ENCODE measurements around the gene ABCA5.

Gene ABCA5

GRCh38 chr17:69344939-69345338 is 18.0 kb upstream of the ABCA5 start:
- DNase-seq (ENCODE audit: low spot score) = no peak
- TF ChIP-seq, protein P1, sequence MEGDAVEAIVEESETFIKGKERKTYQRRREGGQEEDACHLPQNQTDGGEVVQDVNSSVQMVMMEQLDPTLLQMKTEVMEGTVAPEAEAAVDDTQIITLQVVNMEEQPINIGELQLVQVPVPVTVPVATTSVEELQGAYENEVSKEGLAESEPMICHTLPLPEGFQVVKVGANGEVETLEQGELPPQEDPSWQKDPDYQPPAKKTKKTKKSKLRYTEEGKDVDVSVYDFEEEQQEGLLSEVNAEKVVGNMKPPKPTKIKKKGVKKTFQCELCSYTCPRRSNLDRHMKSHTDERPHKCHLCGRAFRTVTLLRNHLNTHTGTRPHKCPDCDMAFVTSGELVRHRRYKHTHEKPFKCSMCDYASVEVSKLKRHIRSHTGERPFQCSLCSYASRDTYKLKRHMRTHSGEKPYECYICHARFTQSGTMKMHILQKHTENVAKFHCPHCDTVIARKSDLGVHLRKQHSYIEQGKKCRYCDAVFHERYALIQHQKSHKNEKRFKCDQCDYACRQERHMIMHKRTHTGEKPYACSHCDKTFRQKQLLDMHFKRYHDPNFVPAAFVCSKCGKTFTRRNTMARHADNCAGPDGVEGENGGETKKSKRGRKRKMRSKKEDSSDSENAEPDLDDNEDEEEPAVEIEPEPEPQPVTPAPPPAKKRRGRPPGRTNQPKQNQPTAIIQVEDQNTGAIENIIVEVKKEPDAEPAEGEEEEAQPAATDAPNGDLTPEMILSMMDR (IDR thresholded peaks at IDR 0.05; ENCODE audit: extremely low read depth, insufficient read depth, missing control alignments) = no peak
- in situ Hi-C loops (cut with MboI; ENCODE audit: low pct_unique_long_range_greater_than_20kb, low sequenced_read_pairs, unreplicated experiment) = loop anchor here (25.0 kb wide), 1 partner anchor 167 kb away; no protein-coding TSS in a partner anchor

GRCh38 chr17:69342896-69343644 is 16.1 kb upstream of the ABCA5 start:
- in situ Hi-C loops (cut with MboI; ENCODE audit: low pct_unique_long_range_greater_than_20kb, low sequenced_read_pairs, unreplicated experiment) = loop anchor here (25.0 kb wide), 1 partner anchor 169 kb away; no protein-coding TSS in a partner anchor
- TF ChIP-seq, protein P1 (IDR thresholded peaks at IDR 0.05; ENCODE audit: extremely low read depth, insufficient read depth, missing control alignments) = no peak
- DNase-seq (ENCODE audit: low spot score) = no peak

- TF ChIP-seq, protein P1 (IDR thresholded peaks at IDR 0.05; ENCODE audit: extremely low read depth, insufficient read depth, missing control alignments) = no peak
- in situ Hi-C loops (cut with MboI; ENCODE audit: low pct_unique_long_range_greater_than_20kb, low sequenced_read_pairs, unreplicated experiment) = loop anchor here (25.0 kb wide), 1 partner anchor 172 kb away; no protein-coding TSS in a partner anchor
- DNase-seq (ENCODE audit: low spot score) = no peak
These were observed 13.0 kb upstream of the ABCA5 start for GRCh38 chr17:69339937-69340336.

DNA sequence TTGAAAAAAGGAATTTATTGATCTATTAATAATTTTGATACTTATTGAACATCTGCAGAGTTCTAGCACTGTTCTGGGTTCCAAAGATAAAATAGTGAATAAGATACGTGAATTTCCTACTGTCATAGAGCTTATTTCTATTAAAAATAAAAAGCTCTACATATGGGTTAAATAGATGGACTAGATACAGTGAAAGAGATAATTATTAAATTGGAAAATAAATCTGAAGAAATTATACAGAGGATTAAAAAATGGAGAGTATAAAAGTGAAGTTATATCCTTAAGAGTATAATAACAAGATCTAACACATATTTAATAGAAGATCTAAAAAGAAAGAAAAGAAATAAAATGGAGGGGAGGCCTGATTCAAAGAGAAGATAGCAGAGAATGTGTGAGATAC is 10.1 kb upstream of the ABCA5 start:
- TF ChIP-seq, protein P1 (IDR thresholded peaks at IDR 0.05; ENCODE audit: extremely low read depth, insufficient read depth, missing control alignments) = no peak
- in situ Hi-C loops (cut with MboI; ENCODE audit: low pct_unique_long_range_greater_than_20kb, low sequenced_read_pairs, unreplicated experiment) = loop anchor here (25.0 kb wide), 1 partner anchor 175 kb away; no protein-coding TSS in a partner anchor
- no peak for DNase-seq (ENCODE audit: low spot score)

DNA sequence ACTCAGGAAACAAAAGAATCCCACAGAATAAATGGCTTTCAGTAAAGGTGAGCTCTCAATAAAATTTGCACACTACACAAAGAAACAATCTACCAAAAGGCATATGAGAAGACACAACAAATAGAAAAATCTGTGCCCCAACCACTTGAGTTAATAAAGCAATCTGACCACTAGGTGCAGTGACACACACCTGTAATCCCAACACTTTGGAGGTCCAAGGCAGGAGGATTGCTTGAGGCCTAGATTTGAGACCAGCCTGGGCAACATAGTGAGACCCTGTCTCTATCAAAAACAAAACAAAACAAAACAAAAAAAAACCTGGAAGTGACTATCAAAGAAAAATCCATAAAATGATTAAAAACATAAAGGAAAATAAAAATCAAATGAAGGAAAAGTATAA is 9.6 kb upstream of the ABCA5 start:
- in situ Hi-C loops (cut with MboI; ENCODE audit: low pct_unique_long_range_greater_than_20kb, low sequenced_read_pairs, unreplicated experiment) = loop anchor here (25.0 kb wide), 1 partner anchor 176 kb away; no protein-coding TSS in a partner anchor
- TF ChIP-seq, protein P1 (IDR thresholded peaks at IDR 0.05; ENCODE audit: extremely low read depth, insufficient read depth, missing control alignments) = no peak
- no peak for DNase-seq (ENCODE audit: low spot score)

GRCh38 chr17:69335058-69335457 is 8.1 kb upstream of the ABCA5 start:
- TF ChIP-seq, protein P1 (IDR thresholded peaks at IDR 0.05; ENCODE audit: extremely low read depth, insufficient read depth, missing control alignments) = peak; percentile 42
- no peak for DNase-seq (ENCODE audit: low spot score)
- in situ Hi-C loops (cut with MboI; ENCODE audit: low pct_unique_long_range_greater_than_20kb, low sequenced_read_pairs, unreplicated experiment) = loop anchor here (25.0 kb wide), 1 partner anchor 177 kb away; no protein-coding TSS in a partner anchor
